Thoracic aorta endothelial cell (primary cell): Measurements from ENCODE around the gene PRRT4. TPM values are rescaled to one million over a fixed set of nuclear protein-coding genes. Genes with fewer than 3 reads are reported as not detected.

ENCODE experiments used
- small RNA-seq: library from RNA; depleted of rRNA; stranded (forward); fragments of <200 nt; gene quantifications from one replicate; pipeline ENCODE3, GENCODE V24; 2012
- total RNA-seq: library from RNA; depleted of rRNA; stranded (reverse); fragments of >200 nt; gene quantifications from 2 replicates; pipeline ENCODE4 v1.2.3, GENCODE V29; 2012

The PRRT4 gene
- total RNA-seq = not detected in 2 replicates

DNA sequence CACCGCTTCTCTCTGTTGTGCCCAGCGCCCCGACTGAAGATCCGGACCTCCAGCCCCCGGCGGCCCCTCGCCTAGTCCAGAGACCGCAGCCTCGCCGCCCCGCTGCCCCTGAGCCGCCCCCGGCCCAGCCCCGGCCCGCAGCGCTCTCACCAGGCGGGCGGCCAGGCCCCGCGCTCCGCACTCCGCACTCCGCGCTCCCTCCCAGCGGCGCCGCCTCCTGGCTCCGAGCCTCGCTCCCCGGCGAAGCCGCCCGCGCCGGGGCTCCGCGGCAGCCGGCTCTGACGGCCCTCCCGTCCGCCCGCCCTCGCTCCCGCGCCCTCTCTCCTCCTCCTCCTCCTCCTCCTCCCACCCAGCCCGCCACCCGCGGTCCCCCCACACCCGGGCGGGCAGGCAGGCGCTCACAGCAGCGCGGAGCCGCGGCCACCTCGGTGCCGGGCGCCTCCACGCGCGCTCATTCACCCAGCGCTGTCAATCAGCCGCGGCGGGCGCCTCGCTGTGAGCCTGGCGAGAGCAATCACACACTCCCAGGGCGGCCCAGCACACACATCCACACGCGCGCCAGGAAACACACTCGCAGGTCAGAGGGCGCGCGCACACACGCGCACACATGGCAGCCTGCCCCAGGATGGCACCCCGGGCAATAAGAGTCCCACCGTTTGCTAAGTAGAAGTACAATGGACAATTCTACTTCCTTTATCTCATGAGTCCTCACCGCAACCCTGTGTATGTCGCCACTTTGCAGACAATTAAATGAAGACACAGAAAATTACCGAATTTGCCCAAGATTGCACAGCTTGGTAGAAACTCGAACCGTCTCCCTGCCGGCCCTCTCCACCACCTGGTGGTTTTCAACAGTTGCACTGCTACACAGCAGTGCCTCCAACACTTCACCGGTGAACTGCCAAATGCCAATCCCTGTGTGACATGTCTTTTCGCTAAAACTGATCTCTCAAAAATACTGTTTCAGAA lies at the start of gene PRRT4:
Gene PRRT4 (minus strand): TSS at position 280 of the 969 bp plus-strand sequence.

DNA sequence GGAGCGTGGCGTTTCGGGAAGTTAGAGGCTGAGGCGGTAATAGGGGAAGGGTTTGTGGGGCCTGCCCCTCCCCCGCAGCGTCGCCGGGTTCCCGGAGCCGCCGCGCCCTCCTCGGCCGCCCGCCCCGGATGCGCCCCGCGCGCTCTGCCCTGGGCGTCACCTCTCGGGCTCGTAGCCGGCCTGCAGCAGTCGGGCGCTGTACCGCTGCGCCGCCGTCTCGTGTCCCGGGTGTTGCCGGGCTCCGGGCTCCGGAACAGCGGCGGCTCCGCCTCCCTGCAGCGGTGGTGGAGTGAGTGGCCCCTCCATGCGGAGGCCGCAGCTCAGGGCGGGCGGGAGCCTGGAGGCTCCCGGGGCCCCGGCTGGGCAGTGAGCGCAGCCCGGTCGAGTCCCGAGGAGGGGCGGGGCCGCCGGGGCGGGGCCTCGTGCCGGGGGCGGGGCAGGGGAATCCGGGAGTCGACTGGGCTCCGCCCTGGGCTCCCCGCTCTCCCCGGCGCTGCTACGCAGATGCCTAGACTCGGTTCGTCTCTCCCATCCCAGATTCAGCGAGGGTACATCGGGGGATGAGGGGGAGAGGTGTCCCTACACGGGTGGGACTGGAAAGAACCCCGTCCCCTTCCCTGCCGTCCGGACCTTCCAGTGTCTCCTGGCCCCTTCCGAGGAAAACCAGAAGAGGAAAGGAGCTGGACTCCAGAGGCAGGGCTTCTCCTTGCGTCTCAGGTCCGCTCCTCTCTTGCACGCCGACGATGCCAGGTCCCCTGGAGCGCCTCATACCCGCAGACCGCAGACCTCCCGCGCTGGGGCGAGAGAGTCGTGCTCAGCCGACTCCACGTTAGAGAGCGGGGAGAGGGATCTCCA lies 48.3 kb upstream of the PRRT4 start, which contains the start of gene IMPDH1:
Gene IMPDH1 (minus strand): TSS at position 387 of the 855 bp plus-strand sequence. CDS start 81 bp downstream, at position 306.

DNA sequence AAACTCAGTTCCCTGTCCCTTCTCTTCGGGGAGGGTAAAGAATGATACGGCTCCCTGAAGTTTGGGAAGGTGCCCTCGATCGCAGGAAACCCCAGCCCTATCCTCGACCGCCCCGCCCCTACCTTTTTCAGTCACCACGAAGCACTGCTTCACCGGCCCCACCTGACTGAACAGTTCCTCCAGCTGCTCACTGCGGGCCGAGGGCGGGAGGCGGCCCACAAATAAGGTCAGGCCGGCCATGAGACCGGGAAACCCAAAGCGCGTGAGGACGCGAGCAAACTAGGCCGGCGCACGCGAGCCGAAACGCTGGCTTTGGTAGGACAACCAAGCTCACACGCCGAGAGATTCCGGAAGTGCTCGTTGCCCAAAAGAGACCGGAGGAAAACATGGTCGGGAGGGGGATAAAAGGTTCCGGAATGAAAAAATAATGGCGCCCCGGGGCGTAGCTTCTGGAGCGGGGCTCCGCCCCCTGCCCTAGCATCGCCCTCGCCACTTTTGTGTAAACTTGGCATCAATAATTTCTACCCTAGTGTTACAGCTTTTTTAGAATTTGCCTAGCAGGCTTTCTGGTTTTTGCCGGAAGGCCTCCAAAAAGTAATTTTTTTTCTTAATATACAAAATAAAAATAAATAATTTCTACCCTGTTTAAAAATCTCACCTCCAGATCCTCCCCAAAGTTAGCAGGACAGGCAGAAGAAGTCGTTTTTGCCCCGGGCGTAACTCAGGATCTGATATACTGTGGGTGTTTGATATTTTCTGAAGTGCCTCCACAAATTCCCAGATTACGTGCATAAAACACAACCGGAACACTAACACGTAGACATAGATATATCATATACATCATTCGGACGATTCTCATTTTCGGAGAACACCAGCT lies 17.7 kb downstream of the PRRT4 start, which contains the start of gene RBM28:
Gene RBM28 (minus strand): TSS at position 355 of the 877 bp plus-strand sequence. CDS start 115 bp downstream, at position 240.

Small RNA genes within 50 kb of the gene (small RNA-seq; reads per million reads assigned to genes)
- not detected for gene RNU7-27P

Other genes starting within 250 kb of the PRRT4 start
- not detected in 2 replicates for gene LEP, start 120.4 kb downstream of the PRRT4 start, total RNA-seq
- gene RBM28, start 17.8 kb downstream of the PRRT4 start, total RNA-seq = 28.5 and 37.6 TPM in 2 replicates
- gene IMPDH1, start 48.3 kb upstream of the PRRT4 start, total RNA-seq = 58.5 and 82.0 TPM in 2 replicates
- gene HILPDA, start 94.2 kb upstream of the PRRT4 start, total RNA-seq = 12.2 and 12.7 TPM in 2 replicates
- gene METTL2B, start 115.1 kb upstream of the PRRT4 start, total RNA-seq = 40.7 and 46.0 TPM in 2 replicates